Endometrium (tissue), 2 donors: ENCODE data around the gene HOXA2.

Experiments
- FAIRE-seq: peaks from 2 replicates; lab custom pipeline; 2012; peaks lifted over from hg19 to GRCh38; lab: Jason Lieb, UNC
- donor health status: control.
- donor health status: control.

The HOXA2 gene

DNA sequence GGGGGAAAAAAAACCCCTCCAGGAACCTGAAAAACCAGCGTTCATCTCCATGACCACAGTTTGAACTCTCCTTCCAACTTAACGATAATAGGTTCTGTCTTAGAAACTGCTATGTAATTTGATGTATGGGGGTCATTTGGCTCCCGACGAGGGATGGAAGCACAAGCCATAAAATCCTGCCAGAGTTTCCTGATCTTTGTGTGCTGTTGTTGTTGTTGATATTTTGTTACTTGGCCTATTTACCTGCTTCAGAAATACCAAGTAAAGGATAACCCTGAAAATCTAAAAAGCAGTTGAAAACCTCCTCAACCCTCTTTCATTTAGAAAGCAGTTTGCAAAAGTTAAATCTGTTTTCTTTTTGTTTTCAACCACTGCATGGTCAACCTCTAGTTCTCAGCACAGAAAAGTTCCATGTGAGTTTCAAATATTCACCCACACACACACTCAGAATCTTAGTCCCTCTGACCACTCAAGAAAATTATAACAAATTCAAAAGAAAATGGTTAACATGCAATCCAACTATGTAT lies 9.3 kb upstream of the HOXA2 start:
- FAIRE-seq, result no peak

DNA sequence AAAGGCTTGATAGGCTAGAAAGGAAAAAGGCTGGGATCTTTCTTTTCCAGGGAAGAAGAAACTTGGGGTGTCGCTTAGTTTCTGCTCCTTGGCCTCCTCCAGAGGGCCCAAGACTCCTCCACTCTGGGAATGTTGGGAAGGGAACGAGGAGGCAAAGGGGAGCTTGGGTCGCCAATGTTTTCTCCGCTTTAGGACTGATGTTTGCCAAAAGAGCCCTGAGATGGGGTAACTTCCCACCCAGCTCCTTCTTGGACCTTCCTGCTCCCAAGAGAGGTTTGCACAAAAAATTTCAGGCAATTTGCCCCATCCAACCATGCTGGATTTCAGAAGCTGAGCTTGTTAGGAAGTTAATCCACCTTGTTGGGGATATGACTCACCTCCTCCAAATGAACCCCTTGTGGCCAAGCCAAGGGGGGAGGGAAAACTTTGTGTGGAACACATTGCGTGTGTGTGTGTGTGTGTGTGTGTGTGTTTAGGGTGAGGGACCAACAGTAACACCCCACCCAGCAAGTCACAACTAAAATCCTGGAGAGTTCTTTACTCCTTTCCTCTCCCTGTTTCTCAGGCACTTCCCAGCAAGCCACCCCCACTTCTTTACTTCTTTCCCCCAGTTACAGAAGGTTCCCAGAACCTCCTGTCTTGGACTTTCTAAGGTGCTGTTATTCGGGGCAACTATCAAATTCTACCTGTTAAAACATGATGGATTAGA lies 8.7 kb upstream of the HOXA2 start:
- FAIRE-seq, result no peak

- FAIRE-seq, result no peak
Observed at GRCh38 chr7:27110186-27111031, 7.9 kb upstream of the HOXA2 start.

DNA sequence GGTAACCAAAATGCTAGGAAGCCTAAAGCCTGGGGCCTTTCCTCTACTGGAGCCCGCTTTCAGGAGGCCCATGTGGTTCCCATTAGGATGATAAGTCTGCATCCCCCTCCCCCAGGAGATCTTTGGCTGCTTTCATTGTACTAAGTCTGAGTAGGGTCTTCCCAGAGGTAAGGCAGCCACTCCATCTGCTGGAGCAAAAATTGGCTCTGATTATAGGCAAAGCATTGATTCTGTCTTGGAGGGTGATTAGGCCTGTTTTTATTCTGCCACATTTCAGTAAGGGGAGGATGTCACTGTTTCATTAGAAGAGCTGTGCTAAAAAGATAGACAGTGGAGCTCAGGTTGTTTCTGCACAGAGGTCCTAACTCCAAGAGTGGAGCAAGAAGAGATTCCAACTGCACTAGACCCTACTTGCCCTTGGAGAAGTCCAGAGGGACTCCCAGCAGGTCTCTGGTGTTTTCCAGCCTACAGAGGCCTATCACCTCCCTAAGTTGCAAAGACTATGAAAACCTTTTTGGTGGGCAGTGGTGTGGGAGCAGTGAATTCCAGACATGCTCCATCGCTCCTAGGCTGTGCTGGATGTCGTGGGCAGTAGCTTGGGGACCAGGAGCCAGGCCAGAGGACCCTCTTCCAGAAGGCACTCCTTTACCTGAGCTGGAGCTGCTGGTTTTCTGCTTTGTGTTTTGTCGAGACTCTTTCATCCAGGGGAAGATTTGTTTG lies 7.1 kb upstream of the HOXA2 start:
- no peak for FAIRE-seq

- FAIRE-seq, result no peak
Observed at GRCh38 chr7:27108390-27109127, 6.1 kb upstream of the HOXA2 start.

DNA sequence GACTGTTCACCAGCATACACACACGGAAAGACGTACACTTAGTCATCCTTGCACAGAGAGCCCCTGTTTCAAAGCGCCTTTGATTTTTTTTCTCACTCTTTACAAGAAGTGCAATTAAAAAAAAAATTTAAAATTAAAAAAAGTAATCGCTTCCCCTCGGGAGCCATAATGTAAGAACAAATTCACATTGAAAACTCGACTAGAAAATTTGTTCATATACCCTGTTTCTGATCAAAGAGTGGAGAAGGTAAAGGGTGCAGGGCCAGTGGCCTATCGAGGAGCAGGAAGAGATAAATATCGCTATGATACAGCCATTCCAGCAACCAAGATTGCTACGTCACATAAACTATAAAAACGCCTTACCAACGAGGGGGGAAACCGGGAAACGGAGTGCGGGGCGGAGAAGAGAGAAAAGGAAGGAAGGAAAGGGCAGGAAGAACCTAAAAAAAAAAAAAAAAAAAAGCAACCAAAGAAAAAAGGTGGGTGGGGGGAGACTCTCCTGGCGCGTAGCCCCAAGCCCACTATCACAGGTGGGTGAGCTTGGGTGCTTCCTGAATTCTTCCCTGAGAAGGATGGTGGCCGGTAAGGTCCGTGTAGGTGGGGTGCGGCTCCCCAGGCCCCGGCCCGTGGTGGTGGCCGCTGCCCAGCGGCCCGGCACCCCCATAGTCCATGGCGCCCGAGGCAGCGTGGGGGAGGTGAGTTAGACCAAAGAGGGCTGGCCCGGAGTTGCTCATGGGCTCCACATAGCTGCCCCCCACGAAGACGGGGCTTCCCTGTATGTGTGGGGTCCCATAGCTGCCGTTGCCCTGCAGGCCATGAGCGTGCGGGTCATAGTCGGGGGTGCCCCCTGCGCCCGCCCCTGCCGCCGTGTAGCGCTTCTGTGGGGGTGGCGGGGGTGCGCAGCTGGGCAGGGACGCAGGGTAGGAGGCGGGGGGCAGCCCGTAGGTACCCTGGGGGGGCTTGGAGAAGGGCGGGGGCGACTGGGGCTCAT lies 5.2 kb upstream of the HOXA2 start:
- FAIRE-seq, result no peak

GRCh38 chr7:27106901-27107240 lies 4.4 kb upstream of the HOXA2 start:
- no peak for FAIRE-seq

- FAIRE-seq, result no peak
Observed at GRCh38 chr7:27106181-27106900, 3.9 kb upstream of the HOXA2 start.

DNA sequence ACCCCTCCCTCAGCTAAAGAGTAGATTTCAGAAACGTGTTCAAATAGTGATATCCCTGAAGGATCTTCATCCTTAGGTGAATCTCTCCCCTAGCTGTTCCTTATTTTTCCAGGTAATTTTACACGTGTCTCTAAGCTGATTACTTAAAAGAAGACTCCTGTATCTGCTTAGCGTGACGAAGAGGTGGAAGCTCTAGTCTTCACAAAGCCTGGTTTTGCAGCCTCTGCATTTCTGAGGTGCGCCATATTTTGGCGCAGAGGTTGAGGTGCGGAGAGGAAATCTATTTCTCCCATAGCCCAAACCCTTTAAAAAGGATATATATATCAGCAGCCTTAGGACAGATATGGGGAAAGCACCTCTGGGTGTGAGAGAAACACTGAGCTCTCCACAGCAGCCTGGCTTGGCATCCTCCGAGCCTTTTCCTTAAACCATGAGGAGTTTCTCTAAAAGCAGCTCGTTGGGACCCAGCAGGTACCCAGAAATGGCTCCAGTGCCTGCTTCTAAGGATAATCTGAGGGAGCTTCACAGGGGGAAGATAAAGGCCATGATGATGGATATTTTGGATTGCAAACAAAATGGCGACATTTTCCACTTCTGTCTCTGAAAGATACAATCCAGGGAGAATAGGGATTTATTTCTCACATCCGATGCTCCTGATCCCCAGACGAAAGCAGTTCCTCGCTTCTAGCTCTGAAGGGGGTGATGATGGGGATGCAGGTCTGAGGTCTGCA lies 3.0 kb upstream of the HOXA2 start:
- FAIRE-seq, result no peak

GRCh38 chr7:27104341-27105058 lies 2.0 kb upstream of the HOXA2 start:
- no peak for FAIRE-seq

- FAIRE-seq, result no peak
Observed at GRCh38 chr7:27103489-27104226, 1.2 kb upstream of the HOXA2 start.

- FAIRE-seq, result no peak
Observed at GRCh38 chr7:27101957-27102580, 414 bp downstream of the HOXA2 start.

DNA sequence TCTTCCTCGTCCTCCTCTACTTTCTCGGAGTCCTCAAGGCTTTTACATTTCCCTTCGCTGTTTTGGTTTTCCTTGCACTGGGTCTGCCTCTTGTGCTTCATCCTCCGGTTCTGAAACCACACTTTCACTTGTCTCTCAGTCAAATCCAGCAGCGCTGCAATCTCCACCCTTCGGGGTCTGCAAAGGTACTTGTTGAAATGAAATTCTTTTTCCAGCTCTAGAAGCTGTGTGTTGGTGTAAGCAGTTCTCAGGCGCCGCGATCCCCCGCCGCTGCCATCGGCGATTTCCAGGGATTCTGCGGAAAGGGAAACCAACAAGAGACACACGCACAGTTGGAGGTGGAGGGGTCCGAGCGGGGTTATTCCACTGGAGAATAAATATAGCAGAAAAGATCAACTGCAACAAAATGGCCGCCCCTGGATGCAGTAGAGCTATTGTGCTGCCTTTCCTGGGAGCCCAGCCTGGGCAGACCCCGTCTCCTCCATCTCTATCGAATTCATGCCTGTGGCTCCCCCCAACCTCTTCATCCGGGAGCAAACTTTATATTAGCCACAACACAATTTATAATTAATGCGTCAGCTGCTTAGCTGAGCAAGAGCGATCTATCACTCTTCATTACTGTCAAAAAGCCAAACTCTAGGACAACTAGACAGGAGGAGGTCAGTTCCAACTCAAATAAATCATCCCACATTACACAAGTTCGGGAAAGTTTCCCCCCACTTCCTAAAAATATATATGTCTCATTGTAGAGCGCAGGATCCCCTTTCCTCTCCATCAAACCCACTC lies 1.1 kb downstream of the HOXA2 start:
- FAIRE-seq, result no peak

DNA sequence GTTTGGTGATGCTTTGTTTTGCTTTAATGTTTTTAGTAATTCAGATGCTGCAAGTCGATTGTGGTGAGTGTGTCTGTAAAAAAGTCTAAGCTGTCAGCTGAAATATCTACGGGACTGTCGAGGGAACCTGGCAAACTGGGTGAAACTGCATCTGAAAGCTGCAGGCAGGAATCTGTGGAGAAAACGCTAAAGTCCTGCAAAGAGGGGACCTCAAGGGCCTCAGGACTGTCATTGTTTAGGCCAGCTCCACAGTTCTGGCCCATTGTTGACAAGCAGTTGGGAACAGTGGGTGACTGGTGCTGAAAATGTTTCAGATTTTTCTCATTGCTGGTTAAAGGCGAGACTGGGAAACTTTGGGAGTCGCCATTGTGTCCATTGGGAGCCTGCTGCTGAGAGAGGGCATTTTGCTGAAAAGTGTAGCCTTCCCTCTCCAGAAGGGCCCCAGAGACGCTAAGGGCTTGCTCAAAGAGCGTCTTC lies 1.8 kb downstream of the HOXA2 start:
- FAIRE-seq, result no peak

DNA sequence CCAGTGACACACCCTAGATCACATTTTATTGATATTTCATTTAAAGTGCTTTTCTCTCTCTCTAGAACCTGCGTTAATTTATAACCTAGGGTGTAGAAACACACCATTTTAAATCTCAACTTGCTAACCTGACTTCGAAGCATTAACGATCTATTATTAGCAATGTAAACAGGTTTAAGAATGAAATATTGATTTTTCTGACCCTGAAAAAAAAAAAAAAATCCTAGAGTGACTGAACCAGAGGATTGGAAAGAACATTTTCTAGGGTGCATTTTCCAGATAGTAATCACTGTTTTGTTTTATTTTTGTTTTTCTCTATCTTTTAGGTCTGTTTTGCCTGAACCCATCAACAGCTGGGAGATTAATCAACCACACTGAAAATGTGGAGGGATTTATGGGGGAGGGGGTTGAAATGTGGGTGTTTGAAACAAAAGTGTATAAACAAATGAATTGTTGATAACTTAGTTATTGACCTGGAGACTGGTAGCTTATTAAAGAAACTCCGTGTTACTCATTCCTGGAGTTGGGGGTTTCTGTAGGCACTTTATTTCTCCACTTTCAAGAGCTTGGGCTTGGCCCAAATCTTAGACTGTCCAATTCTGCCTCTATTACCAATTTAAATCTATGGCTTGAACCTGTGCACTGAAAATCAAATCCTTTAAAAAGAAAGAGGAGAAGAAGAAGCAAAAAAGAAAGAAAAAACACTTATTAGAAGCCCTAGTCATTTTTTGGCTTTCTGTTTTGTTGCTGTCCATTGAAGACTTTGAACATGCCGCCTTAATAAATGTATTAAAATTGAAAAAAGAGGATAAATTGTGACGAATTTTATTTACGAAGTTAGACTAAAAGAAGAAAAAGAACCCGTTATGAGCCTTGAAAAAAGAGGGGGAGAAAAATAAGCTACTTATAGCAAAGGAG lies 2.8 kb downstream of the HOXA2 start:
- FAIRE-seq, result no peak
